H9 (cell line): ENCODE measurements around the gene CAMTA1. TPM values are rescaled to one million over a fixed set of nuclear protein-coding genes. Genes with fewer than 3 reads are reported as not detected.

Source experiments
- DNase-seq: peaks from one replicate; pipeline ENCODE4 v3.0.0-alpha.2; 2017
- H2AFZ ChIP-seq: one replicate; pipeline ENCODE4 v1.6.1; 2013; ENCODE audit warnings: mild to moderate bottlenecking, low read length, control low read depth, moderate library complexity
- H2AK5ac ChIP-seq: 2 replicates; pipeline ENCODE4 v1.6.1; 2013; ENCODE audit warnings: low read length, control low read depth, mixed read lengths; ENCODE audit not compliant: insufficient read length
- H2BK120ac ChIP-seq: one replicate; pipeline ENCODE4 v1.6.1; 2013; ENCODE audit warnings: low read depth, mild to moderate bottlenecking, low read length, control low read depth, inconsistent platforms; ENCODE audit not compliant: poor library complexity, severe bottlenecking
- H2BK12ac ChIP-seq: 2 replicates; pipeline ENCODE4 v1.6.1; 2013; ENCODE audit warnings: low read length, control low read depth, mixed read lengths, low read depth; ENCODE audit not compliant: insufficient read length
- H2BK15ac ChIP-seq: 2 replicates; pipeline ENCODE4 v1.6.1; 2013; ENCODE audit warnings: low read depth, low read length, control low read depth
- H2BK20ac ChIP-seq: one replicate; pipeline ENCODE4 v1.6.1; 2013; ENCODE audit warnings: low read depth, mild to moderate bottlenecking, low read length, control low read depth, inconsistent platforms; ENCODE audit not compliant: poor library complexity, severe bottlenecking
- H2BK5ac ChIP-seq: 2 replicates; pipeline ENCODE4 v1.6.1; 2013; ENCODE audit warnings: low read length, control low read depth, mixed read lengths; ENCODE audit not compliant: insufficient read length
- H3K14ac ChIP-seq: 2 replicates; pipeline ENCODE4 v1.6.1; 2013; ENCODE audit warnings: low read length, control low read depth; ENCODE audit not compliant: insufficient read depth
- H3K18ac ChIP-seq: 2 replicates; pipeline ENCODE4 v1.6.1; 2013; ENCODE audit warnings: low read depth, mild to moderate bottlenecking, mixed read lengths, low read length, control low read depth; ENCODE audit not compliant: insufficient read length
- H3K23ac ChIP-seq: 2 replicates; pipeline ENCODE4 v1.6.1; 2013; ENCODE audit warnings: low read length, control low read depth, mixed read lengths, low read depth; ENCODE audit not compliant: insufficient read length
- H3K23me2 ChIP-seq: 2 replicates; pipeline ENCODE4 v1.6.1; 2013; ENCODE audit warnings: low read depth, mild to moderate bottlenecking, mixed read lengths, low read length, control low read depth; ENCODE audit not compliant: insufficient read length, poor library complexity, severe bottlenecking
- H3K27ac ChIP-seq: 2 replicates; pipeline ENCODE4 v1.5.1; 2013; ENCODE audit warnings: low read length, control low read depth, mixed read lengths, low read depth; ENCODE audit not compliant: insufficient read length
- H3K27me3 ChIP-seq: 2 replicates; pipeline ENCODE4 v1.6.1; 2013; ENCODE audit warnings: low read length, control low read depth, inconsistent platforms; ENCODE audit not compliant: insufficient read depth
- H3K4ac ChIP-seq: 2 replicates; pipeline ENCODE4 v1.6.1; 2013; ENCODE audit warnings: low read depth, mild to moderate bottlenecking, control low read depth, inconsistent platforms, low read length, moderate library complexity
- H3K4me1 ChIP-seq: 2 replicates; pipeline ENCODE4 v1.6.1; 2013; ENCODE audit warnings: low read length, control low read depth, inconsistent platforms; ENCODE audit not compliant: insufficient read depth
- H3K4me2 ChIP-seq: 2 replicates; pipeline ENCODE4 v1.6.1; 2013; ENCODE audit warnings: low read length, control low read depth, mixed read lengths; ENCODE audit not compliant: insufficient read length, insufficient read depth
- H3K56ac ChIP-seq: 2 replicates; pipeline ENCODE4 v1.6.1; 2013; ENCODE audit warnings: low read depth, mild to moderate bottlenecking, mixed read lengths, low read length, control low read depth; ENCODE audit not compliant: insufficient read length
- H3K79me1 ChIP-seq: 2 replicates; pipeline ENCODE4 v1.6.1; 2013; ENCODE audit warnings: low read depth, mild to moderate bottlenecking, moderate library complexity, low read length, control low read depth, inconsistent platforms; ENCODE audit not compliant: insufficient read depth, poor library complexity, severe bottlenecking
- H3K79me2 ChIP-seq: 2 replicates; pipeline ENCODE4 v1.6.1; 2013; ENCODE audit warnings: low read length, control low read depth, inconsistent platforms; ENCODE audit not compliant: insufficient read depth
- H3K9ac ChIP-seq: 2 replicates; pipeline ENCODE4 v1.6.1; 2013; ENCODE audit warnings: low read length, control low read depth, mixed read lengths; ENCODE audit not compliant: insufficient read length; ENCODE audit errors: extremely low read depth
- H3K9me3 ChIP-seq: one replicate; pipeline ENCODE4 v1.6.1; 2013; ENCODE audit warnings: low read depth, low read length, inconsistent platforms; ENCODE audit not compliant: control insufficient read depth
- H3T11ph ChIP-seq: one replicate; pipeline ENCODE4 v1.6.1; 2013; ENCODE audit warnings: mild to moderate bottlenecking, low read length, control low read depth, inconsistent platforms
- H4K20me1 ChIP-seq: one replicate; pipeline ENCODE4 v1.6.1; 2013; ENCODE audit not compliant: control insufficient read depth, insufficient read length, insufficient read depth
- H4K5ac ChIP-seq: 2 replicates; pipeline ENCODE4 v1.6.1; 2013; ENCODE audit warnings: low read depth, mild to moderate bottlenecking, mixed read lengths, low read length, control low read depth; ENCODE audit not compliant: insufficient read length
- H4K8ac ChIP-seq: replicated peaks from 2 replicates; pipeline ENCODE4 v1.6.1; 2013; ENCODE audit warnings: low read length, control low read depth, mixed read lengths, low read depth; ENCODE audit not compliant: insufficient read length
- H4K91ac ChIP-seq: 2 replicates; pipeline ENCODE4 v1.6.1; 2013; ENCODE audit warnings: low read depth, mild to moderate bottlenecking, moderate library complexity, mixed read lengths, low read length, control low read depth; ENCODE audit not compliant: insufficient read length
- H3K27ac Mint-ChIP-seq, 3 experiments: 2 replicates in 2 of 3; 3 replicates in 1 of 3; pipeline ENCODE4 v1.8.0; 2020 to 2021; ENCODE audit warnings: mixed read lengths in 3 of 3, mild to moderate bottlenecking in 1 of 3, moderate library complexity in 1 of 3
- H3K27me3 Mint-ChIP-seq: 2 replicates; pipeline ENCODE4 v1.8.0; 2021; ENCODE audit warnings: low read depth, mild to moderate bottlenecking, moderate library complexity, mixed read lengths
- H3K36me3 Mint-ChIP-seq, 3 experiments: 2 replicates in 2 of 3; 3 replicates in 1 of 3; pipeline ENCODE4 v1.8.0; 2020 to 2021; ENCODE audit warnings: low read depth in 3 of 3, mixed read lengths in 3 of 3; ENCODE audit not compliant: insufficient read depth in 1 of 3
- H3K4me1 Mint-ChIP-seq, 2 experiments: 2 replicates each; pipeline ENCODE4 v1.8.0; 2020; ENCODE audit warnings: mixed read lengths in 2 of 2
- H3K4me3 Mint-ChIP-seq, 2 experiments: 2 replicates in 1 of 2; 3 replicates in 1 of 2; pipeline ENCODE4 v1.8.0; 2020 to 2021; ENCODE audit warnings: mild to moderate bottlenecking in 2 of 2, mixed read lengths in 2 of 2, moderate library complexity in 1 of 2
- H3K9me3 Mint-ChIP-seq, 2 experiments: 2 replicates in 1 of 2; 3 replicates in 1 of 2; pipeline ENCODE4 v1.8.0; 2020; ENCODE audit warnings: mild to moderate bottlenecking in 2 of 2, mixed read lengths in 2 of 2, moderate library complexity in 1 of 2
- CTCF ChIP-seq: fragments of 200-600 bp; sonication (generic); conservative IDR thresholded peaks from 3 replicates; pipeline ENCODE4 v1.8.0; 2021; ENCODE audit warnings: antibody characterized with exemption, mild to moderate bottlenecking
- WGBS: extraction: QIAGEN DNeasy Blood & Tissue Kit; methylation state at CpG from one replicate; pipeline ENCODE4 v1.1.7; 2013; ENCODE audit warnings: missing lambda C conversion rate, low lambda C conversion rate, mixed read lengths; ENCODE audit not compliant: insufficient read length; ENCODE audit errors: extremely low coverage; 5-methylcytosine and 5-hydroxymethylcytosine counted together
- total RNA-seq: library from RNA; stranded (reverse); gene quantifications from 2 replicates; pipeline ENCODE4 v1.2.1, GENCODE V29; 2021

The CAMTA1 gene
- total RNA-seq, 1 experiment from 2014 or later: 115 TPM

- H3K4me2 ChIP-seq: no peak overlapping the region
Measured at GRCh38 chr1:6868660-6869380, 83.6 kb downstream of the CAMTA1 start.

More at GRCh38 chr1:6868660-6869380, 83.6 kb downstream of the CAMTA1 start:
- Mint-ChIP-seq H3K27ac (peak overlapping the region; percentile 27 to 95 (median 28); a peak in 5 of 7 replicates), H3K27me3 (no peaks in the 10 kb centered on the region), H3K4me3 (no peak overlapping the region), H3K36me3 (peaks cover 5 to 12% (median 12%) of the 10 kb centered on the region in 3 experiments; a peak in 5 of 7 replicates), H3K4me1 (peaks cover 55% of the 10 kb centered on the region in 2 experiments), H3K9me3 (no peaks in the 10 kb centered on the region)
- Histone ChIP-seq H2BK120ac (no peak overlapping the region), H2BK5ac (no peak overlapping the region), H3K79me2 (peaks cover 2% of the 10 kb centered on the region; the same call in 1 of the 2 replicates), H3K9ac (no peak overlapping the region), H3K4me1 (peaks cover 8% of the 10 kb centered on the region; the same call in 1 of the 2 replicates), H3K14ac (no peak overlapping the region), H4K8ac (no peak overlapping the region), H3K79me1 (peaks cover 3% of the 10 kb centered on the region), H3K56ac (no peak overlapping the region), H3T11ph (no peak overlapping the region), H3K9me3 (no peaks in the 10 kb centered on the region), H4K20me1 (no peaks in the 10 kb centered on the region), H4K91ac (no peak overlapping the region), H2AK5ac (no peak overlapping the region), H3K4ac (no peak overlapping the region), H2AFZ (no peak overlapping the region), H2BK15ac (no peak overlapping the region), H3K18ac (no peak overlapping the region), H3K23me2 (no peaks in the 10 kb centered on the region), H3K27me3 (no peaks in the 10 kb centered on the region), H3K23ac (no peak overlapping the region), H3K27ac (no peak overlapping the region), H2BK12ac (no peak overlapping the region), H4K5ac (no peak overlapping the region), H2BK20ac (no peak overlapping the region)
- DNase-seq: no peak
- no peak for TF ChIP-seq CTCF
- no CpG with 5 or more reads among the region's 2 CpGs for WGBS
